GM23338 (cell line): ENCODE data around the gene ARR3. TPM values are rescaled to one million over a fixed set of nuclear protein-coding genes. Genes with fewer than 3 reads are reported as not detected.

ENCODE experiments used
- ATAC-seq: fragments of 200-7000 bp; cut with Tn5 transposase; 3 replicates; pipeline ENCODE4 v1.9.1; 2020
- DNase-seq: peaks from one replicate; pipeline ENCODE4 v3.0.0-alpha.2; 2015; ENCODE audit warnings: low spot score
- H2AFZ ChIP-seq: fragments of 200-600 bp; sonication (generic); 2 replicates; pipeline ENCODE4 v1.8.0; 2016; ENCODE audit warnings: antibody characterized with exemption, mild to moderate bottlenecking, moderate library complexity
- H3F3A ChIP-seq: fragments of 200-600 bp; sonication (generic); replicated peaks from 2 replicates; pipeline ENCODE4 v1.8.0; 2017; ENCODE audit warnings: antibody characterized with exemption, mixed run types, low read depth
- H3K27ac ChIP-seq: fragments of 200-600 bp; sonication (generic); 2 replicates; pipeline ENCODE4 v1.6.1; 2016; ENCODE audit warnings: low read depth
- H3K27me3 ChIP-seq: fragments of 200-600 bp; sonication (generic); 2 replicates; pipeline ENCODE4 v1.8.0; 2016; ENCODE audit warnings: mild to moderate bottlenecking, mixed run types, moderate library complexity; ENCODE audit not compliant: insufficient read depth
- H3K36me3 ChIP-seq: fragments of 200-600 bp; sonication (generic); 2 replicates; pipeline ENCODE4 v1.8.0; 2016; ENCODE audit warnings: mild to moderate bottlenecking; ENCODE audit not compliant: insufficient read depth
- H3K4me1 ChIP-seq: fragments of 200-600 bp; sonication (generic); 2 replicates; pipeline ENCODE4 v1.8.0; 2016; ENCODE audit warnings: mild to moderate bottlenecking, moderate library complexity; ENCODE audit not compliant: insufficient read depth
- H3K4me2 ChIP-seq: fragments of 200-600 bp; sonication (generic); 2 replicates; pipeline ENCODE4 v1.7.1; 2017; ENCODE audit warnings: mixed run types
- H3K4me3 ChIP-seq: fragments of 200-600 bp; sonication (generic); 2 replicates; pipeline ENCODE4 v1.6.1; 2016; ENCODE audit warnings: mixed run types
- H3K79me2 ChIP-seq: fragments of 200-600 bp; sonication (generic); replicated peaks from 2 replicates; pipeline ENCODE4 v1.8.0; 2017; ENCODE audit warnings: mild to moderate bottlenecking; ENCODE audit not compliant: insufficient read depth
- H3K9me2 ChIP-seq: fragments of 200-600 bp; sonication (generic); 2 replicates; pipeline ENCODE4 v1.8.0; 2017; ENCODE audit not compliant: insufficient read depth
- H4K20me1 ChIP-seq: fragments of 200-600 bp; sonication (generic); replicated peaks from 2 replicates; pipeline ENCODE4 v1.8.0; 2017; ENCODE audit warnings: mild to moderate bottlenecking; ENCODE audit not compliant: insufficient read depth
- H3K27ac Mint-ChIP-seq: 2 replicates; pipeline ENCODE4 v1.8.0; 2020; ENCODE audit warnings: inconsistent platforms, mild to moderate bottlenecking, moderate library complexity, mixed read lengths
- H3K27me3 Mint-ChIP-seq: 3 replicates; pipeline ENCODE4 v1.8.0; 2022; ENCODE audit warnings: low read depth, mild to moderate bottlenecking, moderate library complexity, mixed read lengths, inconsistent platforms; ENCODE audit not compliant: insufficient read depth, poor library complexity
- H3K36me3 Mint-ChIP-seq: 3 replicates; pipeline ENCODE4 v1.8.0; 2021; ENCODE audit warnings: low read depth, mild to moderate bottlenecking, inconsistent platforms, moderate library complexity, mixed read lengths
- H3K4me1 Mint-ChIP-seq: 3 replicates; pipeline ENCODE4 v1.8.0; 2020; ENCODE audit warnings: mild to moderate bottlenecking, inconsistent platforms, mixed read lengths
- H3K4me3 Mint-ChIP-seq: 3 replicates; pipeline ENCODE4 v1.8.0; 2021; ENCODE audit warnings: moderate library complexity, mild to moderate bottlenecking, inconsistent platforms, mixed read lengths
- H3K9me3 Mint-ChIP-seq: 3 replicates; pipeline ENCODE4 v1.8.0; 2020; ENCODE audit warnings: moderate library complexity, mild to moderate bottlenecking, inconsistent platforms, mixed read lengths
- CREB1 ChIP-seq: fragments of 250-450 bp; sonication (Bioruptor Pico); IDR thresholded peaks from 2 replicates; pipeline ENCODE4 v1.5.0; 2020; ENCODE audit warnings: low read depth, mild to moderate bottlenecking, moderate library complexity
- CTCF ChIP-seq, 2 experiments: fragments of 200-600 bp in 1 of 2; sonication (generic) in 1 of 2; conservative IDR thresholded peaks; 2 replicates each; pipeline versions ENCODE4 v1.5.1 to v1.6.1; 2016 to 2017; ENCODE audit warnings: antibody characterized with exemption in 2 of 2, low read depth in 2 of 2, mild to moderate bottlenecking in 2 of 2, moderate library complexity in 1 of 2
- EZH2 ChIP-seq: fragments of 200-600 bp; sonication (generic); IDR thresholded peaks from one replicate; pipeline ENCODE4 v1.8.0; 2017; ENCODE audit warnings: antibody characterized with exemption, mild to moderate bottlenecking, low read depth; ENCODE audit not compliant: unreplicated experiment
- EZH2phosphoT487 ChIP-seq: fragments of 200-600 bp; sonication (generic); IDR thresholded peaks from one replicate; pipeline ENCODE4 v1.8.1; 2018; ENCODE audit warnings: antibody characterized with exemption; ENCODE audit not compliant: unreplicated experiment
- JUNB ChIP-seq: IDR thresholded peaks from one replicate; pipeline ENCODE4 v1.6.1; 2016; ENCODE audit warnings: antibody characterized with exemption; ENCODE audit not compliant: unreplicated experiment
- POLR2AphosphoS5 ChIP-seq: IDR thresholded peaks from 2 replicates; pipeline ENCODE4 v1.6.1; 2016; ENCODE audit warnings: antibody characterized with exemption, low read depth
- ZNF114 ChIP-seq: fragments of 250-450 bp; sonication (Bioruptor Pico); IDR thresholded peaks from 2 replicates; pipeline ENCODE4 v1.5.0; 2020; ENCODE audit warnings: mild to moderate bottlenecking, moderate library complexity
- ZNF331 ChIP-seq: fragments of 250-450 bp; sonication (Bioruptor Pico); IDR thresholded peaks from 2 replicates; pipeline ENCODE4 v1.5.0; 2020; ENCODE audit warnings: low read depth, mild to moderate bottlenecking, moderate library complexity
- ZNF462 ChIP-seq: fragments of 250-450 bp; sonication (Bioruptor Pico); IDR thresholded peaks from 2 replicates; pipeline ENCODE4 v1.5.0; 2020; ENCODE audit warnings: mild to moderate bottlenecking, moderate library complexity
- polyA plus RNA-seq: library from polyadenylated mRNA; unstranded; fragments of >200 nt; fragmentation: Nextera tagmentation; extraction: Ambion mirVana; gene quantifications from 2 replicates; pipeline ENCODE4 v1.2.1, GENCODE V29; 2016
- total RNA-seq: library from RNA; depleted of rRNA; stranded (reverse); fragments of >200 nt; shearing (Covaris generic); gene quantifications from 2 replicates; pipeline ENCODE4 v1.2.3, GENCODE V29; 2014

Gene ARR3
- total and polyA plus RNA-seq, 2 experiments from 2014 or later: not detected

GRCh38 chrX:70226687-70227086, 41.4 kb upstream of the ARR3 start:
- H3K4me1 ChIP-seq: no peaks in the 10 kb centered on the region
- no peak overlapping the region for H3K4me3 Mint-ChIP-seq
- ATAC-seq (no peak), DNase-seq (no peak)
- H2AFZ ChIP-seq: no peak overlapping the region
- no peak overlapping the region for H3K4me2 ChIP-seq
- H3K27ac ChIP-seq: no peak overlapping the region
- no peaks in the 10 kb centered on the region for H3F3A ChIP-seq
- H3K4me1 Mint-ChIP-seq: no peaks in the 10 kb centered on the region
- H4K20me1 ChIP-seq: no peaks in the 10 kb centered on the region
- no peaks in the 10 kb centered on the region for H3K9me2 ChIP-seq
- peaks cover 5% of the 10 kb centered on the region for H3K27me3 Mint-ChIP-seq
- H3K27me3 ChIP-seq: no peaks in the 10 kb centered on the region
- TF ChIP-seq ZNF114: no peak
- TF ChIP-seq EZH2: no peak
- no peak for TF ChIP-seq EZH2phosphoT487
- TF ChIP-seq ZNF462 (CRISPR knock-in tag): no peak
- TF ChIP-seq POLR2AphosphoS5: no peak
- TF ChIP-seq JUNB: no peak
- no peak for TF ChIP-seq CREB1 (CRISPR knock-in tag)
- TF ChIP-seq CTCF (conservative IDR thresholded peaks at IDR 0.05; ENCODE audit: low read depth in 2 of 2): no peak
- TF ChIP-seq ZNF331 (CRISPR knock-in tag): no peak
- H3K36me3 ChIP-seq: no peaks in the 10 kb centered on the region
- H3K4me3 ChIP-seq: no peak overlapping the region
- no peaks in the 10 kb centered on the region for H3K36me3 Mint-ChIP-seq
- H3K27ac Mint-ChIP-seq: no peak overlapping the region
- no peaks in the 10 kb centered on the region for H3K9me3 Mint-ChIP-seq
- H3K79me2 ChIP-seq: no peaks in the 10 kb centered on the region
